Thymus (tissue), 11 donors: ENCODE measurements around the gene CAP2. TPM values are rescaled to one million over a fixed set of nuclear protein-coding genes. Genes with fewer than 3 reads are reported as not detected.
"Not testable (repeated sequence)": the region's sequence is repeated elsewhere in the genome, so short reads cannot be mapped to it uniquely, and the experiment has no call there.

Experiments used
- DNase-seq, 9 donors: peaks; one replicate each; pipeline ENCODE4 v3.0.0-alpha.2; 2013; ENCODE audit warnings: low spot score in 9 of 9, low read depth in 6 of 9, missing footprints in 1 of 9
- H3K27ac ChIP-seq, 2 donors: one replicate each; pipeline ENCODE4 v1.5.1; 2013; ENCODE audit warnings: control low read depth in 1 of 2, low read depth in 1 of 2, low read length in 1 of 2, mild to moderate bottlenecking in 1 of 2, moderate library complexity in 1 of 2
- H3K27me3 ChIP-seq, 2 donors: one replicate each; pipeline ENCODE4 v1.5.1; 2013; ENCODE audit warnings: low read length in 1 of 2; ENCODE audit not compliant: control insufficient read depth in 2 of 2, insufficient read depth in 1 of 2
- H3K36me3 ChIP-seq, 2 donors: one replicate each; pipeline ENCODE4 v1.5.1; 2013; ENCODE audit warnings: low read length in 1 of 2, mild to moderate bottlenecking in 1 of 2, moderate library complexity in 1 of 2; ENCODE audit not compliant: control insufficient read depth in 2 of 2, insufficient read depth in 2 of 2
- H3K4me1 ChIP-seq, 2 donors: one replicate each; pipeline ENCODE4 v1.5.1; 2013; ENCODE audit warnings: low read length in 2 of 2; ENCODE audit not compliant: control insufficient read depth in 2 of 2, insufficient read depth in 2 of 2
- H3K4me3 ChIP-seq, 2 donors: one replicate each; pipeline ENCODE4 v1.5.1; 2013; ENCODE audit warnings: low read length in 2 of 2, control low read depth in 1 of 2, mild to moderate bottlenecking in 1 of 2
- H3K9me3 ChIP-seq, 2 donors: one replicate each; pipeline ENCODE4 v1.5.1; 2013; ENCODE audit warnings: low read length in 1 of 2, mild to moderate bottlenecking in 1 of 2; ENCODE audit not compliant: control insufficient read depth in 2 of 2, insufficient read depth in 1 of 2
- WGBS: extraction: QIAGEN DNeasy Blood & Tissue Kit; methylation state at CpG from one replicate; pipeline ENCODE4 v1.1.7; 2013; 5-methylcytosine and 5-hydroxymethylcytosine counted together
- polyA plus RNA-seq: library from polyadenylated mRNA; stranded (reverse); fragments of 200-250 nt; gene quantifications from one replicate; pipeline ENCODE4 v1.2.3, GENCODE V29; 2013
- total RNA-seq: library from RNA; stranded (reverse); fragments of 120-200 nt; gene quantifications from one replicate; pipeline ENCODE4 v1.2.4, GENCODE V29; 2013
- donor health status: healthy.

Gene CAP2
- total and polyA plus RNA-seq, 2 donors: 1.6 to 4.9 TPM

GRCh38 chr6:17423026-17423425 lies 29.6 kb downstream of the CAP2 start:
- H3K9me3 ChIP-seq: no peaks in the 10 kb centered on the region
- WGBS: 74% methylated on average over 4 of the region's 4 CpGs
- H3K4me1 ChIP-seq: no peaks in the 10 kb centered on the region
- H3K27me3 ChIP-seq: no peaks in the 10 kb centered on the region
- H3K4me3 ChIP-seq: no peak overlapping the region
- no peak overlapping the region for H3K27ac ChIP-seq
- DNase-seq: no peak
- H3K36me3 ChIP-seq: no peaks in the 10 kb centered on the region

- no peak for DNase-seq
- H3K36me3 ChIP-seq: no peaks in the 10 kb centered on the region
- no peak overlapping the region for H3K4me3 ChIP-seq
- H3K4me1 ChIP-seq: no peaks in the 10 kb centered on the region
- no peaks in the 10 kb centered on the region for H3K27me3 ChIP-seq
- WGBS: 96% methylated on average over 6 of the region's 6 CpGs
- H3K9me3 ChIP-seq: no peaks in the 10 kb centered on the region
- no peak overlapping the region for H3K27ac ChIP-seq
Observed at GRCh38 chr6:17427062-17427461, 33.7 kb downstream of the CAP2 start.

- Histone ChIP-seq H3K27me3 (no peaks in the 10 kb centered on the region), H3K9me3 (no peaks in the 10 kb centered on the region), H3K4me1 (no peaks in the 10 kb centered on the region), H3K4me3 (no peak overlapping the region), H3K36me3 (no peaks in the 10 kb centered on the region), H3K27ac (no peak overlapping the region)
- no peak for DNase-seq
- WGBS: 91% methylated on average over 2 of the region's 2 CpGs
Observed at GRCh38 chr6:17427617-17428016, 34.2 kb downstream of the CAP2 start.

- 97% methylated on average over 3 of the region's 5 CpGs for WGBS
- H3K4me3 ChIP-seq, H3K36me3 ChIP-seq, DNase-seq, H3K9me3 ChIP-seq, H3K27ac ChIP-seq, H3K4me1 ChIP-seq, H3K27me3 ChIP-seq: not testable (repeated sequence)
Observed at GRCh38 chr6:17428595-17429120, 35.3 kb downstream of the CAP2 start.

- H3K27ac ChIP-seq: no peak overlapping the region
- no peak for DNase-seq
- H3K4me3 ChIP-seq: no peak overlapping the region
Observed at GRCh38 chr6:17429383-17430061, 36.1 kb downstream of the CAP2 start.

GRCh38 chr6:17431581-17431980 lies 38.2 kb downstream of the CAP2 start:
- Histone ChIP-seq H3K4me3 (no peak overlapping the region), H3K4me1 (no peaks in the 10 kb centered on the region), H3K27me3 (no peaks in the 10 kb centered on the region), H3K27ac (no peak overlapping the region), H3K9me3 (no peaks in the 10 kb centered on the region), H3K36me3 (no peaks in the 10 kb centered on the region)
- 90% methylated on average over 2 of the region's 2 CpGs for WGBS
- no peak for DNase-seq

More at GRCh38 chr6:17429383-17430061, 36.1 kb downstream of the CAP2 start:
- no peaks in the 10 kb centered on the region for H3K9me3 ChIP-seq
- no peaks in the 10 kb centered on the region for H3K4me1 ChIP-seq
- WGBS: 93% methylated on average over 3 of the region's 3 CpGs
- no peaks in the 10 kb centered on the region for H3K36me3 ChIP-seq
- no peaks in the 10 kb centered on the region for H3K27me3 ChIP-seq

- Histone ChIP-seq H3K36me3 (no peaks in the 10 kb centered on the region), H3K27ac (no peak overlapping the region), H3K4me1 (no peaks in the 10 kb centered on the region), H3K9me3 (no peaks in the 10 kb centered on the region), H3K4me3 (no peak overlapping the region), H3K27me3 (no peaks in the 10 kb centered on the region)
- WGBS: 82% methylated on average over 2 of the region's 2 CpGs
- DNase-seq: no peak
Observed at GRCh38 chr6:17432356-17432755, 39.0 kb downstream of the CAP2 start.

GRCh38 chr6:17439243-17439993 lies 46.0 kb downstream of the CAP2 start:
- WGBS: 88% methylated on average over 11 of the region's 11 CpGs
- no peak overlapping the region for H3K4me3 ChIP-seq
- no peaks in the 10 kb centered on the region for H3K9me3 ChIP-seq
- H3K36me3 ChIP-seq: no peaks in the 10 kb centered on the region
- H3K27ac ChIP-seq: no peak overlapping the region
- no peaks in the 10 kb centered on the region for H3K4me1 ChIP-seq
- no peaks in the 10 kb centered on the region for H3K27me3 ChIP-seq
- no peak for DNase-seq

GRCh38 chr6:17440811-17441210 lies 47.4 kb downstream of the CAP2 start:
- not testable (repeated sequence) for H3K4me1 ChIP-seq, H3K9me3 ChIP-seq, H3K4me3 ChIP-seq, H3K36me3 ChIP-seq, H3K27ac ChIP-seq, DNase-seq, H3K27me3 ChIP-seq
- WGBS: 98% methylated on average over 4 of the region's 4 CpGs
